ENCODE results near the gene LHFPL6. TPM values are rescaled to one million over a fixed set of nuclear protein-coding genes. Genes with fewer than 3 reads are reported as not detected.

Gene LHFPL6
- total and polyA plus RNA-seq, 2 experiments from 2014 or later = 7.8 to 9.5 TPM

DNA sequence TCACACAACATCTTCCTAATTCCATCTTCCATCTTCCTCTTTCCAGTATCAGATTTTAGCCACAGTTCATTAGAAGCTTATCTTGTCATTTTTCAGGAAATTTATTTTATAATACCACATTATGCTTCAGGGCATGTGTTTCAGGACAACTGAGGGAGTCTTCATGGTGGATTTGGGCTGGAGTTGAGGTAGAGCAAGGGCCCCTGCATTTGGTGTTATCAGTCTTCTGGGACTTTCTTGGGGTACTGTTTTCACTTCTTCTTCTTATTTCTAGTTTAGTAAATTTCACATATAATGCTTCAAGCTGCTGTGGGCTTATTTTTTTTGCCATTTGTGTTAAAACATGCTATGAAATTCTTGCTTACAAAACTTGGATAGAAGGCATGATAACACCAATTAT, 188.7 kb downstream of the LHFPL6 start (continued):
- TF ChIP-seq, protein P1, sequence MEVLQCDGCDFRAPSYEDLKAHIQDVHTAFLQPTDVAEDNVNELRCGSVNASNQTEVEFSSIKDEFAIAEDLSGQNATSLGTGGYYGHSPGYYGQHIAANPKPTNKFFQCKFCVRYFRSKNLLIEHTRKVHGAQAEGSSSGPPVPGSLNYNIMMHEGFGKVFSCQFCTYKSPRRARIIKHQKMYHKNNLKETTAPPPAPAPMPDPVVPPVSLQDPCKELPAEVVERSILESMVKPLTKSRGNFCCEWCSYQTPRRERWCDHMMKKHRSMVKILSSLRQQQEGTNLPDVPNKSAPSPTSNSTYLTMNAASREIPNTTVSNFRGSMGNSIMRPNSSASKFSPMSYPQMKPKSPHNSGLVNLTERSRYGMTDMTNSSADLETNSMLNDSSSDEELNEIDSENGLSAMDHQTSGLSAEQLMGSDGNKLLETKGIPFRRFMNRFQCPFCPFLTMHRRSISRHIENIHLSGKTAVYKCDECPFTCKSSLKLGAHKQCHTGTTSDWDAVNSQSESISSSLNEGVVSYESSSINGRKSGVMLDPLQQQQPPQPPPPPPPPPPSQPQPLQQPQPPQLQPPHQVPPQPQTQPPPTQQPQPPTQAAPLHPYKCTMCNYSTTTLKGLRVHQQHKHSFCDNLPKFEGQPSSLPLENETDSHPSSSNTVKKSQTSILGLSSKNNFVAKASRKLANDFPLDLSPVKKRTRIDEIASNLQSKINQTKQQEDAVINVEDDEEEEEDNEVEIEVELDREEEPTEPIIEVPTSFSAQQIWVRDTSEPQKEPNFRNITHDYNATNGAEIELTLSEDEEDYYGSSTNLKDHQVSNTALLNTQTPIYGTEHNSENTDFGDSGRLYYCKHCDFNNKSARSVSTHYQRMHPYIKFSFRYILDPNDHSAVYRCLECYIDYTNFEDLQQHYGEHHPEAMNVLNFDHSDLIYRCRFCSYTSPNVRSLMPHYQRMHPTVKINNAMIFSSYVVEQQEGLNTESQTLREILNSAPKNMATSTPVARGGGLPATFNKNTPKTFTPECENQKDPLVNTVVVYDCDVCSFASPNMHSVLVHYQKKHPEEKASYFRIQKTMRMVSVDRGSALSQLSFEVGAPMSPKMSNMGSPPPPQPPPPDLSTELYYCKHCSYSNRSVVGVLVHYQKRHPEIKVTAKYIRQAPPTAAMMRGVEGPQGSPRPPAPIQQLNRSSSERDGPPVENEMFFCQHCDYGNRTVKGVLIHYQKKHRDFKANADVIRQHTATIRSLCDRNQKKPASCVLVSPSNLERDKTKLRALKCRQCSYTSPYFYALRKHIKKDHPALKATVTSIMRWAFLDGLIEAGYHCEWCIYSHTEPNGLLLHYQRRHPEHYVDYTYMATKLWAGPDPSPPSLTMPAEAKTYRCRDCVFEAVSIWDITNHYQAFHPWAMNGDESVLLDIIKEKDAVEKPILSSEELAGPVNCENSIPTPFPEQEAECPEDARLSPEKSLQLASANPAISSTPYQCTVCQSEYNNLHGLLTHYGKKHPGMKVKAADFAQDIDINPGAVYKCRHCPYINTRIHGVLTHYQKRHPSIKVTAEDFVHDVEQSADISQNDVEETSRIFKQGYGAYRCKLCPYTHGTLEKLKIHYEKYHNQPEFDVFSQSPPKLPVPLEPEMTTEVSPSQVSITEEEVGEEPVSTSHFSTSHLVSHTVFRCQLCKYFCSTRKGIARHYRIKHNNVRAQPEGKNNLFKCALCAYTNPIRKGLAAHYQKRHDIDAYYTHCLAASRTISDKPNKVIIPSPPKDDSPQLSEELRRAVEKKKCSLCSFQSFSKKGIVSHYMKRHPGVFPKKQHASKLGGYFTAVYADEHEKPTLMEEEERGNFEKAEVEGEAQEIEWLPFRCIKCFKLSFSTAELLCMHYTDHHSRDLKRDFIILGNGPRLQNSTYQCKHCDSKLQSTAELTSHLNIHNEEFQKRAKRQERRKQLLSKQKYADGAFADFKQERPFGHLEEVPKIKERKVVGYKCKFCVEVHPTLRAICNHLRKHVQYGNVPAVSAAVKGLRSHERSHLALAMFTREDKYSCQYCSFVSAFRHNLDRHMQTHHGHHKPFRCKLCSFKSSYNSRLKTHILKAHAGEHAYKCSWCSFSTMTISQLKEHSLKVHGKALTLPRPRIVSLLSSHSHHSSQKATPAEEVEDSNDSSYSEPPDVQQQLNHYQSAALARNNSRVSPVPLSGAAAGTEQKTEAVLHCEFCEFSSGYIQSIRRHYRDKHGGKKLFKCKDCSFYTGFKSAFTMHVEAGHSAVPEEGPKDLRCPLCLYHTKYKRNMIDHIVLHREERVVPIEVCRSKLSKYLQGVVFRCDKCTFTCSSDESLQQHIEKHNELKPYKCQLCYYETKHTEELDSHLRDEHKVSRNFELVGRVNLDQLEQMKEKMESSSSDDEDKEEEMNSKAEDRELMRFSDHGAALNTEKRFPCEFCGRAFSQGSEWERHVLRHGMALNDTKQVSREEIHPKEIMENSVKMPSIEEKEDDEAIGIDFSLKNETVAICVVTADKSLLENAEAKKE (CRISPR knock-in tag; IDR thresholded peaks at IDR 0.05) = no peak
- TF ChIP-seq NANOG (IDR thresholded peaks at IDR 0.05; ENCODE audit: borderline replicate concordance) = no peak
- no peak for TF ChIP-seq ZNF331 (CRISPR knock-in tag; IDR thresholded peaks at IDR 0.05; ENCODE audit: low read depth)
- TF ChIP-seq STAT1 (IDR thresholded peaks at IDR 0.05; ENCODE audit: unreplicated experiment) = no peak
- TF ChIP-seq EZH2 (IDR thresholded peaks at IDR 0.05; ENCODE audit: low read depth, unreplicated experiment) = no peak
- no peak for TF ChIP-seq JUNB (IDR thresholded peaks at IDR 0.05; ENCODE audit: unreplicated experiment)
- no peak for TF ChIP-seq CREB1 (CRISPR knock-in tag; IDR thresholded peaks at IDR 0.05; ENCODE audit: low read depth)
- no peak for TF ChIP-seq POLR2AphosphoS5 (IDR thresholded peaks at IDR 0.05; ENCODE audit: low read depth)

DNA sequence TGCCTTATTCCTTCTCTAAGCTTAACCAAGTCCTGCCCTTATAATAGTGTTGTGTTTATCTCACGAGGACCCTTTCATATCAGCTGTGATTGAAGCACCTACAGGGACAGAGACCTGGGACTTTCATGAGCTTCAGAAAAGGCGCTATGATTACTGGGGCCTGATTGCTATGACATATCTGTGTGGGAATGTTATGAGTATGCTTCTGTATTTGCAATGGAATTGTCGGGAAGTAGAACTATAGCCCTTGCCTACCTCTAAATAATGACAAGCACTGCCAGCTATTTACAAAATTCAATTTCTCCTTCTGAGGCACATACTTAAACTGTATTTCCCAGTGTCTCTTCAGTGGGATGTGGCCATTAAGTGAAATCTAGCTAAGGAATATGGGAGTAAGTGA, 191.5 kb downstream of the LHFPL6 start:
- H3K9me3 Mint-ChIP-seq = no peaks in the 10 kb centered on the region
- no peak overlapping the region for H3K27ac Mint-ChIP-seq
- Histone ChIP-seq H3K27me3 (ENCODE audit: insufficient read depth) (no peaks in the 10 kb centered on the region), H3K4me2 (peak overlapping the region; percentile 16; the same call in 1 of the 2 replicates), H3K79me2 (replicated peaks; ENCODE audit: insufficient read depth) (no peaks in the 10 kb centered on the region), H3K4me1 (ENCODE audit: insufficient read depth) (peaks cover 49% of the 10 kb centered on the region), H3K9me2 (ENCODE audit: insufficient read depth) (no peaks in the 10 kb centered on the region), H3F3A (replicated peaks; ENCODE audit: low read depth) (no peaks in the 10 kb centered on the region), H3K27ac (ENCODE audit: low read depth) (no peak overlapping the region), H3K36me3 (ENCODE audit: insufficient read depth) (no peaks in the 10 kb centered on the region), H2AFZ (no peak overlapping the region), H3K4me3 (no peak overlapping the region), H4K20me1 (replicated peaks; ENCODE audit: insufficient read depth) (no peaks in the 10 kb centered on the region)
- no peak for TF ChIP-seq POLR2AphosphoS5 (IDR thresholded peaks at IDR 0.05; ENCODE audit: low read depth)
- no peak for TF ChIP-seq ZNF331 (CRISPR knock-in tag; IDR thresholded peaks at IDR 0.05; ENCODE audit: low read depth)
- TF ChIP-seq, protein P2, sequence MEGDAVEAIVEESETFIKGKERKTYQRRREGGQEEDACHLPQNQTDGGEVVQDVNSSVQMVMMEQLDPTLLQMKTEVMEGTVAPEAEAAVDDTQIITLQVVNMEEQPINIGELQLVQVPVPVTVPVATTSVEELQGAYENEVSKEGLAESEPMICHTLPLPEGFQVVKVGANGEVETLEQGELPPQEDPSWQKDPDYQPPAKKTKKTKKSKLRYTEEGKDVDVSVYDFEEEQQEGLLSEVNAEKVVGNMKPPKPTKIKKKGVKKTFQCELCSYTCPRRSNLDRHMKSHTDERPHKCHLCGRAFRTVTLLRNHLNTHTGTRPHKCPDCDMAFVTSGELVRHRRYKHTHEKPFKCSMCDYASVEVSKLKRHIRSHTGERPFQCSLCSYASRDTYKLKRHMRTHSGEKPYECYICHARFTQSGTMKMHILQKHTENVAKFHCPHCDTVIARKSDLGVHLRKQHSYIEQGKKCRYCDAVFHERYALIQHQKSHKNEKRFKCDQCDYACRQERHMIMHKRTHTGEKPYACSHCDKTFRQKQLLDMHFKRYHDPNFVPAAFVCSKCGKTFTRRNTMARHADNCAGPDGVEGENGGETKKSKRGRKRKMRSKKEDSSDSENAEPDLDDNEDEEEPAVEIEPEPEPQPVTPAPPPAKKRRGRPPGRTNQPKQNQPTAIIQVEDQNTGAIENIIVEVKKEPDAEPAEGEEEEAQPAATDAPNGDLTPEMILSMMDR (conservative IDR thresholded peaks at IDR 0.05; ENCODE audit: low read depth in 2 of 2) = no peak
- no peak for TF ChIP-seq EZH2 (IDR thresholded peaks at IDR 0.05; ENCODE audit: low read depth, unreplicated experiment)
- TF ChIP-seq, protein P3, sequence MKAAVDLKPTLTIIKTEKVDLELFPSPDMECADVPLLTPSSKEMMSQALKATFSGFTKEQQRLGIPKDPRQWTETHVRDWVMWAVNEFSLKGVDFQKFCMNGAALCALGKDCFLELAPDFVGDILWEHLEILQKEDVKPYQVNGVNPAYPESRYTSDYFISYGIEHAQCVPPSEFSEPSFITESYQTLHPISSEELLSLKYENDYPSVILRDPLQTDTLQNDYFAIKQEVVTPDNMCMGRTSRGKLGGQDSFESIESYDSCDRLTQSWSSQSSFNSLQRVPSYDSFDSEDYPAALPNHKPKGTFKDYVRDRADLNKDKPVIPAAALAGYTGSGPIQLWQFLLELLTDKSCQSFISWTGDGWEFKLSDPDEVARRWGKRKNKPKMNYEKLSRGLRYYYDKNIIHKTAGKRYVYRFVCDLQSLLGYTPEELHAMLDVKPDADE (IDR thresholded peaks at IDR 0.05) = no peak
- TF ChIP-seq EZH2phosphoT487 (IDR thresholded peaks at IDR 0.05; ENCODE audit: unreplicated experiment) = no peak
- no peaks in the 10 kb centered on the region for H3K36me3 Mint-ChIP-seq (ENCODE audit: low read depth)
- H3K27me3 Mint-ChIP-seq (ENCODE audit: insufficient read depth, low read depth, poor library complexity) = peaks cover 4% of the 10 kb centered on the region
- H3K4me1 Mint-ChIP-seq = peaks cover 60% of the 10 kb centered on the region
- no peak overlapping the region for H3K4me3 Mint-ChIP-seq
- ATAC-seq = no peak
- DNase-seq (ENCODE audit: low spot score) = no peak

Data from GM23338 (cell line).